Tibial nerve (tissue), 4 donors: ENCODE data around the gene EIF2S1.

Experiments used
- CTCF ChIP-seq, 5 experiments: fragments of 200-600 bp in 3 of 5; fragments of 450-650 bp in 2 of 5; sonication (generic) in 3 of 5; IDR thresholded peaks; one replicate each; pipeline ENCODE4 v1.5.1; 2016 to 2019; ENCODE audit warnings: antibody characterized with exemption in 5 of 5, mild to moderate bottlenecking in 3 of 5, moderate library complexity in 2 of 5
- EP300 ChIP-seq, 2 donors: sonication (generic); formaldehyde crosslinking; IDR thresholded peaks; one replicate each; pipeline ENCODE4 v1.6.1; 2017; ENCODE audit warnings: antibody characterized with exemption in 2 of 2, mild to moderate bottlenecking in 1 of 2
- POLR2A ChIP-seq, 2 donors: fragments of 450-650 bp; IDR thresholded peaks; one replicate each; pipeline ENCODE4 v1.6.1; 2017; ENCODE audit warnings: antibody characterized with exemption in 2 of 2, mild to moderate bottlenecking in 2 of 2, moderate library complexity in 2 of 2

DNA sequence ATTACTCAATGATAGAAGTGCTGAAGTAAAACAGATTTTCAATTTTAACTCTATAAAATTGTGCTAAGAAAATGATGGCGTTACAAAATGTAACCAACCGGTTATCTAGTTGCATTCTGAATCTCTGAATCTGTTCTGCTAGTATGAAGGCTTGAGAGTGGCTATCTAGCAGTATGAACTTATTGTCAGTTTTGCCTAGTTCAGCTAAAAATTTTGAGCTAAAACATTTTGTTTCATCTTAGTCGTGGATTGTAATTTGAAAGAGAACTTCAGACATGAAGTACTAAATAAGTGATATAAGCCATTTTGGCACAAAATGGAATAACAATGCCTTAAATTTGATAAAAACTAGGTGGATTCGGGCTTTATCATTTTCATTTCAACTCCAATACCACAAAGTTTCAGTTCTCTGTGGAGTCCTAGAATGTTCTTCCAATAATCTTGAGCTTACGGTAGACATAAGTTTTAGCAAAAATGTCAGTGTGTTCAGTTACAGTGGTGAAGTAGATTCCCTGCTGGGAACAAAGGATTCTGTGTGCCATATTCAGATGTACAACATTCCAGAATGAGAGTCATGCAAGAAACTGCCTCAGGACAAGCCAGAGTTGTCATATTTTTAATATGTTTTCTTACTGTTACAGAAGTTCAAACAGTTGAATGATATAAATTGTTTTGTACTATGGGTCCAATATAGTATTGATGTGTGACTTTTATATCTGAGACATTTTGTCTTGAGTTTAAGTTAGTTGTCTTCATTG, 28.6 kb upstream of the EIF2S1 start:
- TF ChIP-seq EP300 (IDR thresholded peaks at IDR 0.05) (no peak), CTCF (IDR thresholded peaks at IDR 0.05) (no peak), POLR2A (IDR thresholded peaks at IDR 0.05) (no peak)
